PC-3 (cell line): Measurements from ENCODE around the gene BDKRB1.

Experiments used
- CTCF ChIP-seq: fragments of 300-600 bp; sonication (generic); conservative IDR thresholded peaks from 2 replicates; pipeline ENCODE4 v1.5.1; 2017; ENCODE audit warnings: antibody characterized with exemption, low read depth, mild to moderate bottlenecking, low read length
- EZH2 ChIP-seq: fragments of 300-600 bp; sonication (generic); IDR thresholded peaks from one replicate; pipeline ENCODE4 v1.6.1; 2017; ENCODE audit warnings: antibody characterized with exemption, mild to moderate bottlenecking, low read length; ENCODE audit not compliant: unreplicated experiment
- EZH2phosphoT487 ChIP-seq: fragments of 300-600 bp; sonication (generic); IDR thresholded peaks from 2 replicates; pipeline ENCODE4 v1.6.1; 2018; ENCODE audit warnings: mild to moderate bottlenecking, antibody characterized with exemption, low read length, borderline replicate concordance

- TF ChIP-seq CTCF: no peak
- TF ChIP-seq EZH2phosphoT487: no peak
- TF ChIP-seq EZH2: no peak
These were observed 41.2 kb upstream of the BDKRB1 start for GRCh38 chr14:96214793-96215192.
